Measurements from ENCODE around the gene ENHO.

Gene ENHO

GRCh38 chr9:34522971-34523797 lies at the start of gene ENHO:
ENHO (minus strand) TSS chr9:34522990; CDS start chr9:34521695, 1,295 bp downstream.
- peak; percentile 90 to 95 for DNase-seq

GRCh38 chr9:34572092-34572491 lies 49.3 kb upstream of the ENHO start:
- no peak for DNase-seq

- DNase-seq = no peak
Measured at GRCh38 chr9:34571481-34571810, 48.7 kb upstream of the ENHO start.

- no peak for DNase-seq
Measured at GRCh38 chr9:34570809-34571480, 48.2 kb upstream of the ENHO start.

GRCh38 chr9:34570376-34570775 lies 47.6 kb upstream of the ENHO start:
- DNase-seq = no peak

- no peak for DNase-seq
Measured at GRCh38 chr9:34568774-34569173, 46.0 kb upstream of the ENHO start.

- DNase-seq = no peak
Measured at GRCh38 chr9:34568133-34568532, 45.3 kb upstream of the ENHO start.

GRCh38 chr9:34566972-34567371 lies 44.2 kb upstream of the ENHO start:
- no peak for DNase-seq

GRCh38 chr9:34566322-34566721 lies 43.5 kb upstream of the ENHO start:
- DNase-seq = no peak

GRCh38 chr9:34565856-34566255 lies 43.1 kb upstream of the ENHO start:
- no peak for DNase-seq

- DNase-seq = no peak
Measured at GRCh38 chr9:34564617-34565016, 41.8 kb upstream of the ENHO start.

- DNase-seq = no peak
Measured at GRCh38 chr9:34563262-34563661, 40.5 kb upstream of the ENHO start.

- DNase-seq = peak in 1 of 2 donors; percentile 18
Measured at GRCh38 chr9:34562135-34562745, 39.5 kb upstream of the ENHO start.

- no peak for DNase-seq
Measured at GRCh38 chr9:34560599-34561214, 37.9 kb upstream of the ENHO start.

- DNase-seq = no peak
Measured at GRCh38 chr9:34559624-34560455, 37.0 kb upstream of the ENHO start.

GRCh38 chr9:34558919-34559623 lies 36.3 kb upstream of the ENHO start:
- no peak for DNase-seq

- DNase-seq = no peak
Measured at GRCh38 chr9:34558364-34558763, 35.6 kb upstream of the ENHO start.

- no peak for DNase-seq
Measured at GRCh38 chr9:34557426-34558321, 34.9 kb upstream of the ENHO start.

GRCh38 chr9:34556949-34557348 lies 34.2 kb upstream of the ENHO start:
- DNase-seq = no peak

- DNase-seq = no peak
Measured at GRCh38 chr9:34555936-34556525, 33.2 kb upstream of the ENHO start.

GRCh38 chr9:34555500-34555899 lies 32.7 kb upstream of the ENHO start:
- DNase-seq = no peak
